GM12878 (cell line): ENCODE results near the gene AHR. TPM values are rescaled to one million over a fixed set of nuclear protein-coding genes. Genes with fewer than 3 reads are reported as not detected.

Source experiments
- ATAC-seq: fragments of 200-7000 bp; cut with Tn5 transposase; 3 replicates; pipeline ENCODE4 v1.9.1; 2020; ENCODE audit warnings: mild to moderate bottlenecking, moderate library complexity
- BruUV-seq: library from RNA; stranded (reverse); fragments of 400-500 nt; replicated peaks from 2 replicates; lab custom pipeline; 2021; lab: Mats Ljungman, UMichigan
- CTCF ChIA-PET: fragments of 300-600 bp; sonication (Branson Sonifier 250); formaldehyde crosslinking; extraction: SDS; loops from one replicate; lab custom pipeline; 2021; ENCODE audit warnings: inconsistent platforms; lab: Yijun Ruan, JAX
- POLR2A ChIA-PET: fragments of 350-600 bp; formaldehyde crosslinking; extraction: SDS; loops from one replicate; lab custom pipeline; 2021; ENCODE audit warnings: inconsistent platforms; lab: Charles Lee
- RAD21 ChIA-PET: fragments of 300-600 bp; sonication (Branson Sonifier 250); formaldehyde crosslinking; loops from one replicate; lab custom pipeline; 2023; ENCODE audit warnings: antibody characterized with exemption; ENCODE audit not compliant: unreplicated experiment; lab: Charles Lee
- SMC1A ChIA-PET: fragments of 300-600 bp; sonication (Branson Sonifier 250); formaldehyde crosslinking; loops from one replicate; lab custom pipeline; 2023; ENCODE audit not compliant: unreplicated experiment, uncharacterized antibody; lab: Charles Lee
- DNase-seq: peaks from one replicate; pipeline ENCODE4 v3.0.0-alpha.2; 2011; ENCODE audit warnings: low read depth, low spot score
- FAIRE-seq: peaks from 3 replicates; lab custom pipeline; 2011; peaks lifted over from hg19 to GRCh38; lab: Jason Lieb, UNC
- H2AFZ ChIP-seq: 2 replicates; pipeline ENCODE4 v1.6.0; 2011; ENCODE audit warnings: low read depth, low read length, control low read depth; ENCODE audit not compliant: control insufficient read depth
- H3K27ac ChIP-seq: 2 replicates; pipeline ENCODE4 v1.5.1; 2011; ENCODE audit warnings: control low read depth; ENCODE audit not compliant: control insufficient read depth, insufficient read depth
- H3K27me3 ChIP-seq, 2 experiments: replicated peaks in 1 of 2; 2 replicates each; pipeline versions ENCODE4 v1.6.0 to v1.6.1; 2011; ENCODE audit warnings: low read length in 1 of 2; ENCODE audit not compliant: control insufficient read depth in 2 of 2, insufficient read depth in 2 of 2
- H3K36me3 ChIP-seq, 2 experiments: 2 replicates each; pipeline ENCODE4 v1.5.1; 2011; ENCODE audit warnings: low read length in 1 of 2; ENCODE audit not compliant: control insufficient read depth in 2 of 2, insufficient read depth in 2 of 2
- H3K4me1 ChIP-seq: 2 replicates; pipeline ENCODE4 v1.6.1; 2011; ENCODE audit warnings: mild to moderate bottlenecking, low read length, moderate library complexity, mixed read lengths; ENCODE audit not compliant: control insufficient read depth, insufficient read depth
- H3K4me2 ChIP-seq: 2 replicates; pipeline ENCODE4 v1.6.0; 2011; ENCODE audit warnings: control low read depth; ENCODE audit not compliant: control insufficient read depth, insufficient read depth
- H3K4me3 ChIP-seq: fragments of 200-600 bp; sonication (generic); 2 replicates; pipeline ENCODE4 v1.5.1; 2016
- H3K79me2 ChIP-seq: 2 replicates; pipeline ENCODE4 v1.6.0; 2011; ENCODE audit warnings: low read length; ENCODE audit not compliant: control insufficient read depth, insufficient read depth
- H3K9ac ChIP-seq: 2 replicates; pipeline ENCODE4 v1.8.0; 2011; ENCODE audit warnings: low read length, control low read depth, mixed read lengths; ENCODE audit not compliant: control insufficient read depth, insufficient read depth
- H3K9me3 ChIP-seq: replicated peaks from 3 replicates; pipeline ENCODE4 v1.5.1; 2011; ENCODE audit warnings: mild to moderate bottlenecking, low read length; ENCODE audit not compliant: control insufficient read depth, insufficient read depth
- H4K20me1 ChIP-seq: 2 replicates; pipeline ENCODE4 v1.6.0; 2011; ENCODE audit not compliant: control insufficient read depth, insufficient read depth
- ETV6 ChIP-seq, 2 experiments: fragments of 450-650 bp in 1 of 2; IDR thresholded peaks in 1 of 2; conservative IDR thresholded peaks in 1 of 2; 2 replicates each; pipeline ENCODE4 v1.6.1; 2014; ENCODE audit warnings: antibody characterized with exemption in 1 of 2, borderline replicate concordance in 1 of 2, low read depth in 1 of 2, mild to moderate bottlenecking in 1 of 2, moderate library complexity in 1 of 2
- FOXK2 ChIP-seq: fragments of 450-650 bp; IDR thresholded peaks from 2 replicates; pipeline ENCODE4 v1.6.1; 2017; ENCODE audit warnings: mild to moderate bottlenecking, moderate library complexity
- HSF1 ChIP-seq: fragments of 150-350 bp; IDR thresholded peaks from 2 replicates; pipeline ENCODE4 v1.6.1; 2014; ENCODE audit warnings: mild to moderate bottlenecking, low read depth, low read length
- IKZF2 ChIP-seq, 2 experiments: fragments of 450-650 bp; IDR thresholded peaks; 2 replicates each; pipeline ENCODE4 v1.6.1; 2017; ENCODE audit warnings: mild to moderate bottlenecking in 2 of 2, moderate library complexity in 2 of 2
- KDM1A ChIP-seq: fragments of 200-600 bp; sonication (generic); IDR thresholded peaks from 2 replicates; pipeline ENCODE4 v1.6.1; 2016; ENCODE audit warnings: borderline replicate concordance
- MTA2 ChIP-seq: fragments of 450-650 bp; IDR thresholded peaks from 2 replicates; pipeline ENCODE4 v1.6.1; 2016; ENCODE audit warnings: low read depth, mild to moderate bottlenecking, moderate library complexity
- NBN ChIP-seq: fragments of 450-650 bp; IDR thresholded peaks from 2 replicates; pipeline ENCODE4 v1.6.1; 2016
- NRF1 ChIP-seq: conservative IDR thresholded peaks from 2 replicates; pipeline ENCODE4 v1.6.1; 2011; ENCODE audit warnings: mild to moderate bottlenecking, low read depth, low read length, improper control_type of control experiment
- POLR2A ChIP-seq: IDR thresholded peaks from 2 replicates; pipeline ENCODE4 v1.6.1; 2011; ENCODE audit warnings: low read depth, mild to moderate bottlenecking, low read length
- RELA ChIP-seq: fragments of 450-650 bp; IDR thresholded peaks from 2 replicates; pipeline ENCODE4 v1.8.0; 2014; ENCODE audit warnings: borderline replicate concordance; ENCODE audit not compliant: partially characterized antibody
- RFX5 ChIP-seq: IDR thresholded peaks from 2 replicates; pipeline ENCODE4 v1.6.1; 2011; ENCODE audit warnings: low read depth, low read length, improper control_type of control experiment
- SMAD5 ChIP-seq: IDR thresholded peaks from 2 replicates; pipeline ENCODE4 v1.6.1; 2016; ENCODE audit warnings: antibody characterized with exemption, low read depth
- SRF ChIP-seq, 2 experiments: IDR thresholded peaks; 2 replicates each; pipeline ENCODE4 v1.6.1; 2011; ENCODE audit warnings: low read depth in 2 of 2, low read length in 2 of 2, mild to moderate bottlenecking in 1 of 2, moderate library complexity in 1 of 2
- ZNF274 ChIP-seq: IDR thresholded peaks from one replicate; pipeline ENCODE4 v1.8.0; 2011; ENCODE audit not compliant: insufficient read length, insufficient read depth
- in situ Hi-C: fragments of 300-500 bp; cut with MboI; formaldehyde crosslinking; loops from 9 replicates; pipeline ENCODE4 v1.14.3; 2018; ENCODE audit warnings: mixed read lengths
- intact Hi-C: fragments of 100-400 bp; cut with micrococcal nuclease; formaldehyde crosslinking; loops from one replicate; pipeline ENCODE4 v1.14.2; 2022; ENCODE audit not compliant: unreplicated experiment
- polyA plus RNA-seq, 11 experiments: library from polyadenylated mRNA; depleted of rRNA in 4 of 11; unstranded in 6 of 11; stranded (reverse) in 5 of 11; fragments of >200 nt; fragmentation: Nextera tagmentation in 4 of 11; fragmentation: Illumina TruSeq in 1 of 11; extraction: Ambion mirVana in 4 of 11; extraction: Trizol in 1 of 11; gene quantifications; 1 replicate in 1 of 11; 2 replicates in 10 of 11; pipeline versions ENCODE4 v1.2.1 to v1.2.3, GENCODE V29; 2011 to 2016; ENCODE audit warnings: inconsistent platforms in 2 of 11, missing spikeins in 2 of 11, low read depth in 1 of 11
- total RNA-seq, 4 experiments: library from RNA; depleted of rRNA in 3 of 4; stranded (reverse); fragments of >200 nt in 3 of 4; fragmentation: Illumina TruSeq in 1 of 4; extraction: Trizol in 1 of 4; gene quantifications; 2 replicates each; pipeline versions ENCODE4 v1.2.1 to v1.2.3, GENCODE V29; 2013 to 2021
- TF ChIP-seq, protein P1 (sequence below): fragments of 450-650 bp; conservative IDR thresholded peaks from 2 replicates; pipeline ENCODE4 v1.6.1; 2017; ENCODE audit warnings: mild to moderate bottlenecking, moderate library complexity

The AHR gene
- total and polyA plus RNA-seq, 10 of the 15 experiments (the other 5 are each of a cell fraction or from before 2014, with no cell fraction given) = 1.7 to 16.9 (median 4.5) TPM

DNA sequence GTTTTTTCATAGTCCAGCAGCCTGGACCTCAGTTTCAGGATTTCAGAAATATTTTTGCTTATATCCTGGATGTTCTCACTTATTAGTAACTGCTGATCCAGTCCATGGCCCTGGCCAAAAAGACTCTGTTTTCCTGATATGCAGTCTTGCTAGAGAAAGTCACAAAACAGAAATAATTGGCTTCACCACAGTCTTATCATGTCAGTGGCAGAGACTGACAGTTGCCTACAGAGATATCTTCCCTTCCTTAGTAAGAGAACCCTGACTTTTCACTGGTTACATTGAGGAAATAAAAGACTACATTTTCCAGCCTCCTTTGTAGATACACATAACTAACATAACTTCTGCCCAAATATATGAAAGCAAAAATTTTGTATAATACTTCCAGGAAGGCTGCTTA, 56.6 kb downstream of the AHR start:
- Histone ChIP-seq H3K27me3 (no peaks in the 10 kb centered on the region), H3K79me2 (no peaks in the 10 kb centered on the region), H3K4me2 (no peak overlapping the region), H3K27ac (no peak overlapping the region), H3K9me3 (no peaks in the 10 kb centered on the region; the same call in 1 of the 3 replicates), H3K9ac (no peak overlapping the region), H4K20me1 (no peaks in the 10 kb centered on the region), H3K4me3 (no peak overlapping the region), H3K36me3 (no peaks in the 10 kb centered on the region), H2AFZ (no peak overlapping the region), H3K4me1 (no peaks in the 10 kb centered on the region)
- ChIA-PET SMC1A (interaction anchor here (1.8 kb wide), 1 partner anchor 52 kb away, joined by 4 read pairs; no protein-coding TSS in a partner anchor), RAD21 (no interaction called here), POLR2A (no interaction called here), CTCF (interaction anchor here (1.3 kb wide), 1 partner anchor 48 kb away, joined by 4 read pairs; no protein-coding TSS in a partner anchor)
- intact Hi-C loops (no loop called here), in situ Hi-C loops (no loop called here)
- no TSS peak for BruUV-seq
- ATAC-seq = no peak
- FAIRE-seq = no peak
- DNase-seq = no peak
- TF ChIP-seq MTA2 (no peak), SRF (IDR thresholded peaks at IDR 0.05; ENCODE audit: low read depth in 2 of 2, low read length in 2 of 2) (no peak), IKZF2 (IDR thresholded peaks at IDR 0.05) (no peak), POLR2A (no peak), KDM1A (no peak), NBN (no peak), FOXK2 (no peak), NRF1 (no peak), ZNF274 (no peak), RELA (no peak), SMAD5 (no peak), HSF1 (no peak), RFX5 (no peak), ETV6 (conservative IDR thresholded peaks at IDR 0.05 in 1 of 2, IDR thresholded peaks at IDR 0.05 in 1 of 2; ENCODE audit: borderline replicate concordance in 1 of 2, low read depth in 1 of 2) (no peak)
- TF ChIP-seq, protein P1, sequence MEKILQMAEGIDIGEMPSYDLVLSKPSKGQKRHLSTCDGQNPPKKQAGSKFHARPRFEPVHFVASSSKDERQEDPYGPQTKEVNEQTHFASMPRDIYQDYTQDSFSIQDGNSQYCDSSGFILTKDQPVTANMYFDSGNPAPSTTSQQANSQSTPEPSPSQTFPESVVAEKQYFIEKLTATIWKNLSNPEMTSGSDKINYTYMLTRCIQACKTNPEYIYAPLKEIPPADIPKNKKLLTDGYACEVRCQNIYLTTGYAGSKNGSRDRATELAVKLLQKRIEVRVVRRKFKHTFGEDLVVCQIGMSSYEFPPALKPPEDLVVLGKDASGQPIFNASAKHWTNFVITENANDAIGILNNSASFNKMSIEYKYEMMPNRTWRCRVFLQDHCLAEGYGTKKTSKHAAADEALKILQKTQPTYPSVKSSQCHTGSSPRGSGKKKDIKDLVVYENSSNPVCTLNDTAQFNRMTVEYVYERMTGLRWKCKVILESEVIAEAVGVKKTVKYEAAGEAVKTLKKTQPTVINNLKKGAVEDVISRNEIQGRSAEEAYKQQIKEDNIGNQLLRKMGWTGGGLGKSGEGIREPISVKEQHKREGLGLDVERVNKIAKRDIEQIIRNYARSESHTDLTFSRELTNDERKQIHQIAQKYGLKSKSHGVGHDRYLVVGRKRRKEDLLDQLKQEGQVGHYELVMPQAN = no peak
